Gastroesophageal sphincter (tissue), 3 donors: Measurements from ENCODE around the gene SIRT4.

ENCODE experiments used
- CTCF ChIP-seq, 4 experiments: fragments of 200-600 bp in 2 of 4; fragments of 450-650 bp in 2 of 4; sonication (generic) in 1 of 4; IDR thresholded peaks; one replicate each; pipeline ENCODE4 v1.5.1; 2017 to 2019; ENCODE audit warnings: antibody characterized with exemption in 4 of 4, mild to moderate bottlenecking in 2 of 4, moderate library complexity in 2 of 4
- POLR2A ChIP-seq, 2 donors: fragments of 450-650 bp; IDR thresholded peaks; one replicate each; pipeline ENCODE4 v1.6.1; 2017; ENCODE audit warnings: antibody characterized with exemption in 2 of 2, mild to moderate bottlenecking in 2 of 2, moderate library complexity in 1 of 2
- POLR2AphosphoS5 ChIP-seq: sonication (generic); formaldehyde crosslinking; IDR thresholded peaks from one replicate; pipeline ENCODE4 v1.6.1; 2017; ENCODE audit warnings: antibody characterized with exemption

- TF ChIP-seq CTCF (IDR thresholded peaks at IDR 0.05) (no peak), POLR2AphosphoS5 (no peak), POLR2A (IDR thresholded peaks at IDR 0.05) (no peak)
These were observed 18.8 kb upstream of the SIRT4 start for GRCh38 chr12:120283318-120283717.
